Nephron (organoid): ENCODE measurements around the gene FGFBP2.
A peak's percentile ranks its signal among the peaks of the same experiment; 100 is the strongest.

Experiments
- H3K27ac Mint-ChIP-seq, 3 experiments: 2 replicates each; pipeline ENCODE4 v1.8.0; 2020; ENCODE audit warnings: mixed read lengths in 3 of 3, mild to moderate bottlenecking in 2 of 3, moderate library complexity in 1 of 3
- H3K27me3 Mint-ChIP-seq: 2 replicates; pipeline ENCODE4 v1.8.0; 2021; ENCODE audit warnings: low read depth, mild to moderate bottlenecking, moderate library complexity, mixed read lengths
- H3K36me3 Mint-ChIP-seq: 2 replicates; pipeline ENCODE4 v1.8.0; 2020; ENCODE audit warnings: low read depth, mixed read lengths
- H3K4me1 Mint-ChIP-seq: 2 replicates; pipeline ENCODE4 v1.8.0; 2020; ENCODE audit warnings: mixed read lengths
- H3K4me3 Mint-ChIP-seq, 3 experiments: 2 replicates each; pipeline ENCODE4 v1.8.0; 2020; ENCODE audit warnings: mild to moderate bottlenecking in 3 of 3, mixed read lengths in 3 of 3, moderate library complexity in 2 of 3
- H3K9me3 Mint-ChIP-seq: 2 replicates; pipeline ENCODE4 v1.8.0; 2020; ENCODE audit warnings: mixed read lengths
- TF ChIP-seq, protein P1 (sequence below), 3 experiments: fragments of 200-600 bp; sonication (generic); IDR thresholded peaks; one replicate each; pipeline ENCODE4 v1.5.0; 2021; ENCODE audit warnings: antibody characterized with exemption in 3 of 3; ENCODE audit not compliant: unreplicated experiment in 3 of 3

FGFBP2 gene

DNA sequence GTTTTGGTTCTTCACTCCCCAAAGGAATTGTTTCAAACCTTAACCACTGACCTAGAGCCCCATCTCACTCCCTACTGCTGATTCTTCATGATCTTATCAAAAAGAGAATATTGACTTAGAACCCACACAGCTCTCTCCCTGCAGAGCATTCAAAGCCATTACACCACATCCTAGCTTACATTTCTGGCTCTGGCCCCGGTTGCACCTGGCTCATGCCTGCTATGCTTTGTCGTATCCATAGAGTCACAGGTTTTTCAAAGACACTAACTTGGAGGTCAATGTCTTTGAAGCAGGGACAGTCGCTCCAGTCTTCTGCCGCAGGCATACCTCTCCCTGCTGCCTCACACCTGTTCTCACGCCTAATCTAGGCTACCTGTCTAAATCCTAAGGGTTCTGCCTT lies 42.7 kb upstream of the FGFBP2 start:
- H3K27me3 Mint-ChIP-seq: no peaks in the 10 kb centered on the region
- TF ChIP-seq, protein P1, sequence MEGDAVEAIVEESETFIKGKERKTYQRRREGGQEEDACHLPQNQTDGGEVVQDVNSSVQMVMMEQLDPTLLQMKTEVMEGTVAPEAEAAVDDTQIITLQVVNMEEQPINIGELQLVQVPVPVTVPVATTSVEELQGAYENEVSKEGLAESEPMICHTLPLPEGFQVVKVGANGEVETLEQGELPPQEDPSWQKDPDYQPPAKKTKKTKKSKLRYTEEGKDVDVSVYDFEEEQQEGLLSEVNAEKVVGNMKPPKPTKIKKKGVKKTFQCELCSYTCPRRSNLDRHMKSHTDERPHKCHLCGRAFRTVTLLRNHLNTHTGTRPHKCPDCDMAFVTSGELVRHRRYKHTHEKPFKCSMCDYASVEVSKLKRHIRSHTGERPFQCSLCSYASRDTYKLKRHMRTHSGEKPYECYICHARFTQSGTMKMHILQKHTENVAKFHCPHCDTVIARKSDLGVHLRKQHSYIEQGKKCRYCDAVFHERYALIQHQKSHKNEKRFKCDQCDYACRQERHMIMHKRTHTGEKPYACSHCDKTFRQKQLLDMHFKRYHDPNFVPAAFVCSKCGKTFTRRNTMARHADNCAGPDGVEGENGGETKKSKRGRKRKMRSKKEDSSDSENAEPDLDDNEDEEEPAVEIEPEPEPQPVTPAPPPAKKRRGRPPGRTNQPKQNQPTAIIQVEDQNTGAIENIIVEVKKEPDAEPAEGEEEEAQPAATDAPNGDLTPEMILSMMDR (IDR thresholded peaks at IDR 0.05; ENCODE audit: unreplicated experiment in 3 of 3): no peak

DNA sequence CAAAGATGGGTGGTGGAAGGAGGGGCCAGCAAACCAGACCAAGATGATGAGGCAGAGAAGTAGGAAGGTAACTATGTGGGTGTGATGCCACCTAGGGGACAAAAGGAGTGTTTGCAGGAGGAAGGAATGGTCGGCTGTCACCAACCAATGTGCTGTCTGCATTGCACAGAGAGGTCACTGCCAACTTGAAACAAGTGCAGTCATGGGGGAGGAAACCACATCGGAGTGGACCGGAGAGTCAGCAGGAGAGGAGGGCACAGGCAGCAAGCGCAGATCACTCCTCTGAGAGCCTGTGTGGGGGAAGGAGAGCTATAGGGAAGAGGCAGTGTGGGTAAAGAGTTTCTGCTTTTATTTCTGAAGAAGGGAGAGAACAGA lies 38.5 kb upstream of the FGFBP2 start:
- H3K9me3 Mint-ChIP-seq: no peaks in the 10 kb centered on the region
- no peaks in the 10 kb centered on the region for H3K36me3 Mint-ChIP-seq
- H3K27me3 Mint-ChIP-seq: no peaks in the 10 kb centered on the region
- H3K27ac Mint-ChIP-seq: no peak overlapping the region
- no peaks in the 10 kb centered on the region for H3K4me1 Mint-ChIP-seq
- no peak overlapping the region for H3K4me3 Mint-ChIP-seq
- TF ChIP-seq, protein P1 (IDR thresholded peaks at IDR 0.05; ENCODE audit: unreplicated experiment in 3 of 3): peak; percentile 74 to 93 (median 88)

More for the DNA sequence above, 42.7 kb upstream of the FGFBP2 start:
- Mint-ChIP-seq H3K27ac (no peak overlapping the region), H3K4me1 (no peaks in the 10 kb centered on the region), H3K4me3 (no peak overlapping the region), H3K9me3 (no peaks in the 10 kb centered on the region), H3K36me3 (no peaks in the 10 kb centered on the region)

DNA sequence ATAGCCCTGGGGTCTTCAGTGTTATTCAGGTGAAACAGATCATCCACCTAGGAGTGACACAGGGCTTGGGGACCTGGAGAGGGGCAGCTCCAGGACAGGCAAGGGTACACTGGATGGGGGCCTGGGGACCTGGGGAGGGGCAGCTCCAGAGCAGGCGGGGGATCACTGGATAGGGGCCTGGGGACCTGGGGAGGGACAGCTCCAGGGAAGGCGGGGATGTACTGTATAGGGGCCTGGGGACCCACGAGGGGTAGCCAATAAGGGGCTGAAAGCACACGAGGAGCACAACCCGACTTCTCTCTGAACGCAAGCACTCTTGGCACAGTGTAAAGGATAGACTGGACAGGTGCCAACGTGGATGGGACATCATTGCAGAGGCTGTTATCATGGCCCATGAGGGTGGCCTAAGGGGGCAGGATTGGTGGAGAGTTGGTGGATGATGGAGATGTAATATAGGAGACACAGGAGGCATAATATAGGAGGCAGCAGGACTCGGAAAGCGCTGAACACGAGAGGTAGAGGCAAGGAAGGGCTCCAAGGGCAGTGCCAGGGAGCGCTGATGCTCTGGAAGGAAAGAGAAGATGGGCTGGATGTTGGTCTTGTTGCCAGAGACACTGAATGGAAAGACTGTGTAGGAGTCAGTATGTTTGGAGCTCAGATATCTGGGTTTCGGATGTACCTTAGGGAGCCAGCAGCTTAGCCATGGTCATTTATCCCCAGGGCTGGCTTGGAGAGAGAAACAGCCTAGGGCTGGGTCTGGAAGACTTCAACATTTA lies 37.9 kb upstream of the FGFBP2 start:
- Mint-ChIP-seq H3K4me1 (no peaks in the 10 kb centered on the region), H3K4me3 (no peak overlapping the region), H3K27ac (no peak overlapping the region), H3K9me3 (no peaks in the 10 kb centered on the region), H3K27me3 (no peaks in the 10 kb centered on the region), H3K36me3 (no peaks in the 10 kb centered on the region)
- TF ChIP-seq, protein P1 (IDR thresholded peaks at IDR 0.05; ENCODE audit: unreplicated experiment in 3 of 3): no peak

DNA sequence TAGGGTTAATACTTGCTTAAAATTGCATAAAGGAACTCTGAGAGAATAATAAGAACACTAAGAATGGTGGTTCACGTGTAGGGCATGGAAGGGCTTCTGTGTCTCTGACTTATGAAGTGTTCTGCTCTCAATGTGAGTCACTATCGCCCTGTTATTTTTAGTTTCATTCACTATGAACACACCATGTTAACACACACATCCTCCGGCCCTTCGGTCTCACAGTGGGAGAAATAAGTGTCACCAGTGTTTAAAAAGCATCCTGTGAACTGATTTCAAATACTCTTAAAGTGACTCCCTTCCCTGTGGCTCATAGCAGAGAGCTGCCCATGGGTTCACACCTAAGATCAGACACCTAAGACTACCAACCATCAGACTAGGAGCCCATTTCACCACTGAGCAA lies 33.8 kb upstream of the FGFBP2 start:
- peaks cover 7% of the 10 kb centered on the region for H3K36me3 Mint-ChIP-seq
- H3K4me1 Mint-ChIP-seq: no peaks in the 10 kb centered on the region
- no peak overlapping the region for H3K27ac Mint-ChIP-seq
- TF ChIP-seq, protein P1 (IDR thresholded peaks at IDR 0.05; ENCODE audit: unreplicated experiment in 3 of 3): no peak
- H3K4me3 Mint-ChIP-seq: no peak overlapping the region
- H3K9me3 Mint-ChIP-seq: no peaks in the 10 kb centered on the region
- no peaks in the 10 kb centered on the region for H3K27me3 Mint-ChIP-seq

DNA sequence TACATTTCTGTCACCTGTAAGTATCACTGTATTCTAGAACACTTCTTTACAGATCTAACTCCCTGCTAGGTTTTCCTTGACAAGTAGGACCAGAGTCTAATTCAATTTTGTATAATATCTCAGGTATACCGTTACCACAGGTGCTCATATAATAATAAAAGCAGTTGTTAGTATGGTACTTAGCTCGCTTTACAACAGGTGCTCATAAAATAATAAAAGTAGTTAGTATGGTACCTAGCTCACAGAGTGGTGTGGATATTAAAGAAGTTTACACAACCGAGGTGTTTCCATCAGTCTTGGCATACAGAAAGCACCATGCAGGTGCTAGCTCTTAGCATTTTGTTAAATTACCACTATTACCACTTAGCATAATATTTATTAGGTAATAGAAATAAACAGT lies 32.9 kb upstream of the FGFBP2 start:
- no peaks in the 10 kb centered on the region for H3K4me1 Mint-ChIP-seq
- TF ChIP-seq, protein P1 (IDR thresholded peaks at IDR 0.05; ENCODE audit: unreplicated experiment in 3 of 3): no peak
- H3K36me3 Mint-ChIP-seq: peaks cover 12% of the 10 kb centered on the region
- H3K27me3 Mint-ChIP-seq: peaks cover 4% of the 10 kb centered on the region
- H3K27ac Mint-ChIP-seq: no peak overlapping the region
- no peak overlapping the region for H3K4me3 Mint-ChIP-seq
- H3K9me3 Mint-ChIP-seq: no peaks in the 10 kb centered on the region

DNA sequence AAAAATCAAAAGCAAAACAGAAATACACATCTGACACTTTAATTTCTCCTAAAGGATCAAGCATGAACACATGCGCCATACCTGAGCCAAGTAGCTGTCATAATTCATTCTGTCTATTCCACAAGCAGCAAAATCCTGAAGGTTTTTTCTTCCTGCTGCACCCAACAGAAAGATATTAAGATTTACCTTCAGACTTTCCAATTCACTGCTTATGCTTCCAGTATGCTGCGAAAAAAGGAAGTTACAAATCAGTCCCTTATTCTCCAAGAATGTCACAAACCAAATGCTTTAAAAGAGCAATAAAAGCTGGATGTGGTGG lies 29.2 kb upstream of the FGFBP2 start:
- Mint-ChIP-seq H3K9me3 (no peaks in the 10 kb centered on the region), H3K4me3 (no peak overlapping the region), H3K27ac (peak overlapping the region in 2 of 3 experiments; percentile 30 to 49), H3K27me3 (peaks cover 5% of the 10 kb centered on the region), H3K4me1 (peaks cover 6% of the 10 kb centered on the region), H3K36me3 (peaks cover 16% of the 10 kb centered on the region)
- TF ChIP-seq, protein P1 (IDR thresholded peaks at IDR 0.05; ENCODE audit: unreplicated experiment in 3 of 3): no peak
